OCI-M1 (cell line): ENCODE measurements around the gene PANX2.
"Not testable (repeated sequence)": the region's sequence is repeated elsewhere in the genome, so short reads cannot be mapped to it uniquely, and the experiment has no call there.

Experiments
- DNase-seq: peaks from one replicate; lab custom pipeline; 2025; lab: John Stamatoyannopoulos, UW

Gene PANX2

GRCh38 chr22:50199251-50199721 lies 28.8 kb downstream of the PANX2 start:
- no peak for DNase-seq

GRCh38 chr22:50199829-50200460 lies 29.4 kb downstream of the PANX2 start:
- peak; percentile 31 for DNase-seq

GRCh38 chr22:50200461-50201190 lies 30.1 kb downstream of the PANX2 start, which contains the start of gene SELENOO:
TSS of gene SELENOO (plus strand) at chr22:50201011. CDS start at chr22:50201037, 26 bp downstream.
- peak; percentile 94 for DNase-seq

GRCh38 chr22:50201191-50202129 lies 30.9 kb downstream of the PANX2 start:
- DNase-seq: peak; percentile 34

GRCh38 chr22:50202130-50202666 lies 31.7 kb downstream of the PANX2 start:
- DNase-seq: no peak

- DNase-seq: no peak
These were observed 32.8 kb downstream of the PANX2 start for GRCh38 chr22:50203288-50203687.

GRCh38 chr22:50204571-50204970 lies 34.0 kb downstream of the PANX2 start:
- DNase-seq: no peak

- not testable (repeated sequence) for DNase-seq
These were observed 34.5 kb downstream of the PANX2 start for GRCh38 chr22:50204998-50205397.

GRCh38 chr22:50205781-50206569 lies 35.4 kb downstream of the PANX2 start:
- no peak for DNase-seq

- DNase-seq: peak; percentile 30
These were observed 36.1 kb downstream of the PANX2 start for GRCh38 chr22:50206599-50206998.

- DNase-seq: no peak
These were observed 37.0 kb downstream of the PANX2 start for GRCh38 chr22:50207383-50208140.

GRCh38 chr22:50208430-50208938 lies 38.0 kb downstream of the PANX2 start:
- no peak for DNase-seq

GRCh38 chr22:50208939-50209892 lies 38.7 kb downstream of the PANX2 start:
- DNase-seq: no peak

- peak; percentile 72 for DNase-seq
These were observed 39.4 kb downstream of the PANX2 start for GRCh38 chr22:50209893-50210292.

GRCh38 chr22:50210378-50211139 lies 40.0 kb downstream of the PANX2 start:
- no peak for DNase-seq

GRCh38 chr22:50211147-50211546 lies 40.6 kb downstream of the PANX2 start:
- DNase-seq: no peak

GRCh38 chr22:50213263-50213662 lies 42.7 kb downstream of the PANX2 start:
- DNase-seq: no peak
